ENCODE measurements around the gene CLOCK. TPM values are rescaled to one million over a fixed set of nuclear protein-coding genes. Genes with fewer than 3 reads are reported as not detected.
A peak's percentile ranks its signal among the peaks of the same experiment; 100 is the strongest.

The CLOCK gene
- total and polyA plus RNA-seq, 2 of the 13 experiments (the other 11 are each of a cell fraction or from before 2014, with no cell fraction given), result 8.8 to 13.5 TPM

DNA sequence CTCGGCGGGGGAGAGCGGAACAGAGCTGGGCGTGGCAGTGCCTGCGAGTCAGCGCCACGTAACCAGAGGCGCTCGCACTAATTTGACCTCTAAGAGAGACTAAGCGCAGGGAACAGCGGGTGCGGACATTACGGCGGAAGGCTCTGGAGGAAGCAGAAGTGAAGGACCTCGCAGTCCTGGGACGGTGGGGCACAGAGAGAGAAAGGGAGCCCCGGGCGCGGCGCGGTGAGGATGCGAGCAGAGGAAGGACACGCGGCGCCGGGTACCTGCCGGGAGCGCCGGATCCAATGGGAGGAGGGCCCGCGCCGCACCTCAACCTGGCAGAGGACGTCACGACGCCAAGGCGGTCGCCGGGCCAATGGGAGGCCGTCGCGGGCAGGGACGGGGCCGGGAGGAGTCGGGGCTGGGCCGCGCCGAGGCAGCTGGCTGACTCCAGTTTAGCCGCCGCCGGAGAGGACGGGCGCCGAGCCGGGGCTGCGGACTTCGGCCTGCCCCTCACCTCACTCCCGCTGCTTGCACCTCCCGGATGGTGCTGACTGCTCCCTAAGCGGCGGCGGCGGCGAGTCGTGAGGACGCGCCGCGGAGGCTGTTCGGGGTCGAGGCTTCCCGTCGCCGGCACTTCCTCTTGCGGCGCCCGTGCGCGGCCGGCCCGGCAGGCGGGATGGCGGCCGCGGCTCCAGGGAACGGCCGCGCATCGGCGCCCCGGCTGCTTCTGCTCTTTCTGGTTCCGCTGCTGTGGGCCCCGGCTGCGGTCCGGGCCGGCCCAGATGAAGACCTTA lies 151.0 kb downstream of the CLOCK start, which contains the start of gene TMEM165 (continued):
- TF ChIP-seq ZNF18 (CRISPR knock-in tag; IDR thresholded peaks at IDR 0.05; ENCODE audit: insufficient replicate concordance) (peak; percentile 72), ZNF451 (CRISPR knock-in tag; IDR thresholded peaks at IDR 0.05) (0 out of 2 replicates have a peak, but pooled peaks have one; percentile 62), FOXC1 (CRISPR knock-in tag; IDR thresholded peaks at IDR 0.05; ENCODE audit: borderline replicate concordance) (0 out of 2 replicates have a peak, but pooled peaks have one; percentile 78), POLR2G (IDR thresholded peaks at IDR 0.05; ENCODE audit: low read depth, low read length) (peak; percentile 94), ZMAT3 (CRISPR knock-in tag; conservative IDR thresholded peaks at IDR 0.05) (0 out of 2 replicates have a peak, but pooled peaks have one; percentile 28), CREB1 (IDR thresholded peaks at IDR 0.05) (peak; percentile 83), CREB1 (CRISPR knock-in tag; IDR thresholded peaks at IDR 0.05) (peak; percentile 60), MXD3 (CRISPR knock-in tag; IDR thresholded peaks at IDR 0.05) (peak; percentile 74; the same call in 1 of the 2 replicates), ZNF282 (IDR thresholded peaks at IDR 0.05; ENCODE audit: partially characterized antibody) (no peak), HNRNPL (IDR thresholded peaks at IDR 0.05; ENCODE audit: low read depth, low read length) (no peak), ZNF776 (CRISPR knock-in tag; IDR thresholded peaks at IDR 0.05) (peak; percentile 93), SOX5 (CRISPR knock-in tag; IDR thresholded peaks at IDR 0.05; ENCODE audit: borderline replicate concordance) (peak; percentile 19; the same call in 1 of the 2 replicates), DMAP1 (CRISPR knock-in tag; IDR thresholded peaks at IDR 0.05) (peak; percentile 93), SNRNP70 (IDR thresholded peaks at IDR 0.05; ENCODE audit: low read depth, low read length) (no peak), ZNF430 (CRISPR knock-in tag; IDR thresholded peaks at IDR 0.05) (peak; percentile 75; the same call in 1 of the 2 replicates), ZNF704 (CRISPR knock-in tag; IDR thresholded peaks at IDR 0.05; ENCODE audit: borderline replicate concordance) (no peak), GATA4 (IDR thresholded peaks at IDR 0.05; ENCODE audit: borderline replicate concordance, low read depth) (no peak)
- TF ChIP-seq, protein P1, sequence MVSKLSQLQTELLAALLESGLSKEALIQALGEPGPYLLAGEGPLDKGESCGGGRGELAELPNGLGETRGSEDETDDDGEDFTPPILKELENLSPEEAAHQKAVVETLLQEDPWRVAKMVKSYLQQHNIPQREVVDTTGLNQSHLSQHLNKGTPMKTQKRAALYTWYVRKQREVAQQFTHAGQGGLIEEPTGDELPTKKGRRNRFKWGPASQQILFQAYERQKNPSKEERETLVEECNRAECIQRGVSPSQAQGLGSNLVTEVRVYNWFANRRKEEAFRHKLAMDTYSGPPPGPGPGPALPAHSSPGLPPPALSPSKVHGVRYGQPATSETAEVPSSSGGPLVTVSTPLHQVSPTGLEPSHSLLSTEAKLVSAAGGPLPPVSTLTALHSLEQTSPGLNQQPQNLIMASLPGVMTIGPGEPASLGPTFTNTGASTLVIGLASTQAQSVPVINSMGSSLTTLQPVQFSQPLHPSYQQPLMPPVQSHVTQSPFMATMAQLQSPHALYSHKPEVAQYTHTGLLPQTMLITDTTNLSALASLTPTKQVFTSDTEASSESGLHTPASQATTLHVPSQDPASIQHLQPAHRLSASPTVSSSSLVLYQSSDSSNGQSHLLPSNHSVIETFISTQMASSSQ (IDR thresholded peaks at IDR 0.05; ENCODE audit: low read depth), result no peak
- TF ChIP-seq, protein P1 (CRISPR knock-in tag; IDR thresholded peaks at IDR 0.05; ENCODE audit: borderline replicate concordance), result peak; percentile 61; the same call in 1 of the 2 replicates
- TF ChIP-seq, protein P2, sequence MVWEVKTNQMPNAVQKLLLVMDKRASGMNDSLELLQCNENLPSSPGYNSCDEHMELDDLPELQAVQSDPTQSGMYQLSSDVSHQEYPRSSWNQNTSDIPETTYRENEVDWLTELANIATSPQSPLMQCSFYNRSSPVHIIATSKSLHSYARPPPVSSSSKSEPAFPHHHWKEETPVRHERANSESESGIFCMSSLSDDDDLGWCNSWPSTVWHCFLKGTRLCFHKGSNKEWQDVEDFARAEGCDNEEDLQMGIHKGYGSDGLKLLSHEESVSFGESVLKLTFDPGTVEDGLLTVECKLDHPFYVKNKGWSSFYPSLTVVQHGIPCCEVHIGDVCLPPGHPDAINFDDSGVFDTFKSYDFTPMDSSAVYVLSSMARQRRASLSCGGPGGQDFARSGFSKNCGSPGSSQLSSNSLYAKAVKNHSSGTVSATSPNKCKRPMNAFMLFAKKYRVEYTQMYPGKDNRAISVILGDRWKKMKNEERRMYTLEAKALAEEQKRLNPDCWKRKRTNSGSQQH (CRISPR knock-in tag; IDR thresholded peaks at IDR 0.05; ENCODE audit: low read depth), result peak; percentile 64; the same call in 1 of the 2 replicates
